ENCODE data around the gene UNC13D. TPM values are rescaled to one million over a fixed set of nuclear protein-coding genes. Genes with fewer than 3 reads are reported as not detected.

The UNC13D gene
- total and polyA plus RNA-seq, 2 of the 4 experiments (the other 2 are of a cell fraction), result under 0.01 to 0.31 TPM

GRCh38 chr17:75807861-75808260 lies 36.3 kb downstream of the UNC13D start:
- Histone ChIP-seq H4K91ac (ENCODE audit: insufficient read depth, low read depth, low read length) (no peak overlapping the region), H3K23ac (ENCODE audit: low read depth, low read length) (no peak overlapping the region), H2BK5ac (ENCODE audit: low read depth, low read length, poor library complexity, severe bottlenecking) (no peak overlapping the region), H2BK20ac (ENCODE audit: low read depth, low read length) (no peak overlapping the region), H3K9me3 (ENCODE audit: control insufficient read depth, insufficient read depth, low read length) (no peaks in the 10 kb centered on the region), H3K18ac (ENCODE audit: low read depth, low read length) (no peak overlapping the region), H3K36me3 (ENCODE audit: control insufficient read depth, insufficient read depth, low read length) (peaks cover 22% of the 10 kb centered on the region), H3K4me3 (ENCODE audit: insufficient read depth, low read depth, low read length) (no peak overlapping the region), H4K20me1 (ENCODE audit: insufficient read depth, low read length) (peaks cover 17% of the 10 kb centered on the region), H3K27ac (ENCODE audit: insufficient read depth, low read length) (no peak overlapping the region), H3K56ac (ENCODE audit: extremely low read depth, insufficient read depth, low read length) (no peak overlapping the region), H2AFZ (replicated peaks; ENCODE audit: low read length, poor library complexity) (no peak overlapping the region), H2AK5ac (ENCODE audit: low read depth, low read length) (no peak overlapping the region), H3K4me2 (ENCODE audit: low read depth, low read length) (no peak overlapping the region), H2BK120ac (ENCODE audit: low read depth, low read length) (no peak overlapping the region), H3K14ac (replicated peaks; ENCODE audit: low read depth, low read length) (no peak overlapping the region), H3K9me1 (ENCODE audit: insufficient read depth, low read length) (peaks cover 4% of the 10 kb centered on the region; the same call in 1 of the 2 replicates), H2AK9ac (replicated peaks; ENCODE audit: low read depth, low read length, poor library complexity) (no peak overlapping the region), H3K4me1 (ENCODE audit: control insufficient read depth, insufficient read depth, low read length) (no peaks in the 10 kb centered on the region; the same call in 1 of the 2 replicates), H3K27me3 (ENCODE audit: control insufficient read depth, insufficient read depth, low read length) (no peaks in the 10 kb centered on the region), H4K5ac (ENCODE audit: low read depth, low read length) (no peak overlapping the region), H4K8ac (ENCODE audit: low read depth in 2 of 2, low read length in 2 of 2) (no peak overlapping the region), H3K4ac (ENCODE audit: low read depth, low read length) (no peak overlapping the region), H3K9ac (ENCODE audit: low read depth, low read length) (no peak overlapping the region), H2BK15ac (ENCODE audit: low read depth, low read length) (no peak overlapping the region), H3K79me1 (ENCODE audit: low read depth in 1 of 2, low read length in 2 of 2) (peaks cover 14 to 38% of the 10 kb centered on the region in 2 experiments)
- no TSS peak for BruUV-seq (replicated peaks)
- TF ChIP-seq ELK1 (IDR thresholded peaks at IDR 0.05; ENCODE audit: borderline replicate concordance, low read depth, low read length) (no peak), MAZ (IDR thresholded peaks at IDR 0.05; ENCODE audit: borderline replicate concordance, low read depth, low read length) (no peak), MXI1 (IDR thresholded peaks at IDR 0.05; ENCODE audit: borderline replicate concordance, low read depth, low read length) (no peak), RCOR1 (IDR thresholded peaks at IDR 0.05; ENCODE audit: insufficient replicate concordance, low read length) (no peak), CTCF (conservative IDR thresholded peaks at IDR 0.05; ENCODE audit: low read depth, low read length) (no peak), MAFK (IDR thresholded peaks at IDR 0.05; ENCODE audit: low read depth, low read length) (no peak), CHD1 (IDR thresholded peaks at IDR 0.05; ENCODE audit: low read depth, low read length) (no peak), FOS (IDR thresholded peaks at IDR 0.05; ENCODE audit: low read depth, low read length) (no peak), RAD21 (IDR thresholded peaks at IDR 0.05; ENCODE audit: low read length) (no peak), BHLHE40 (IDR thresholded peaks at IDR 0.05; ENCODE audit: low read depth, low read length) (no peak), USF2 (IDR thresholded peaks at IDR 0.05; ENCODE audit: low read depth, low read length) (no peak), SMC3 (IDR thresholded peaks at IDR 0.05; ENCODE audit: low read depth, low read length) (no peak), POLR2A (IDR thresholded peaks at IDR 0.05; ENCODE audit: low read depth, low read length) (no peak), CEBPB (IDR thresholded peaks at IDR 0.05; ENCODE audit: low read depth, low read length) (no peak)
- WGBS, 2 experiments (ENCODE audit: extremely low coverage in 2 of 2, insufficient read length in 1 of 2), result no CpG with 5 or more reads among the region's 3 CpGs
- no peak for DNase-seq
- dilution Hi-C loops (cut with HindIII; ENCODE audit: low sequenced_read_pairs, unreplicated experiment), result no loop called here
- ChIA-PET POLR2A (ENCODE audit: unreplicated experiment) (no interaction called here), CTCF (interaction anchor here (0.6 kb wide), 1 partner anchor 19 kb away, joined by 6 read pairs; no protein-coding TSS in a partner anchor)
- no peak for ATAC-seq (ENCODE audit: low read depth)
- in situ Hi-C loops (cut with MboI; ENCODE audit: low sequenced_read_pairs), result no loop called here
- intact Hi-C loops (cut with micrococcal nuclease), result no loop called here

All from IMR-90 (cell line).